GM12878 (cell line): ENCODE results near the gene HJV. TPM values are rescaled to one million over a fixed set of nuclear protein-coding genes. Genes with fewer than 3 reads are reported as not detected.

Experiments used
- BCL11A ChIP-seq: IDR thresholded peaks from 2 replicates; pipeline ENCODE4 v1.6.1; 2011; ENCODE audit warnings: low read depth, low read length
- BRCA1 ChIP-seq: IDR thresholded peaks from 2 replicates; pipeline ENCODE4 v1.6.1; 2011; ENCODE audit warnings: low read depth, low read length, improper control_type of control experiment
- CBX3 ChIP-seq: fragments of 200-600 bp; sonication (generic); IDR thresholded peaks from 2 replicates; pipeline ENCODE4 v1.6.1; 2016; ENCODE audit warnings: low read depth, borderline replicate concordance
- EED ChIP-seq: sonication (generic); IDR thresholded peaks from 2 replicates; pipeline ENCODE4 v1.6.1; 2016; ENCODE audit warnings: antibody characterized with exemption, low read depth
- GATAD2B ChIP-seq: fragments of 450-650 bp; conservative IDR thresholded peaks from 2 replicates; pipeline ENCODE4 v1.6.1; 2017; ENCODE audit warnings: low read depth, mild to moderate bottlenecking, moderate library complexity
- KAT2A ChIP-seq: conservative IDR thresholded peaks from 2 replicates; pipeline ENCODE4 v1.6.1; 2011; ENCODE audit warnings: low read depth, low read length; ENCODE audit not compliant: control insufficient read depth
- NFIC ChIP-seq: IDR thresholded peaks from 2 replicates; pipeline ENCODE4 v1.6.1; 2012; ENCODE audit warnings: low read depth, mild to moderate bottlenecking, inconsistent platforms, low read length, moderate library complexity
- NFXL1 ChIP-seq: fragments of 450-650 bp; IDR thresholded peaks from 2 replicates; pipeline ENCODE4 v1.6.1; 2017; ENCODE audit warnings: antibody characterized with exemption, mild to moderate bottlenecking, borderline replicate concordance
- NKRF ChIP-seq: fragments of 450-650 bp; conservative IDR thresholded peaks from 2 replicates; pipeline ENCODE4 v1.6.1; 2017; ENCODE audit warnings: mild to moderate bottlenecking, moderate library complexity
- NR2F1 ChIP-seq: fragments of 450-650 bp; conservative IDR thresholded peaks from 2 replicates; pipeline ENCODE4 v1.6.1; 2017; ENCODE audit warnings: mild to moderate bottlenecking
- PAX8 ChIP-seq: fragments of 450-650 bp; IDR thresholded peaks from 2 replicates; pipeline ENCODE4 v1.6.1; 2017; ENCODE audit warnings: mild to moderate bottlenecking, moderate library complexity
- PML ChIP-seq: IDR thresholded peaks from 2 replicates; pipeline ENCODE4 v1.6.1; 2012; ENCODE audit warnings: low read length, inconsistent platforms
- POLR2AphosphoS2 ChIP-seq: IDR thresholded peaks from 2 replicates; pipeline ENCODE4 v1.6.1; 2011; ENCODE audit warnings: low read depth, mild to moderate bottlenecking, low read length, improper control_type of control experiment, moderate library complexity
- RBBP5 ChIP-seq: fragments of 200-600 bp; sonication (generic); conservative IDR thresholded peaks from 2 replicates; pipeline ENCODE4 v1.6.1; 2016
- SMARCA5 ChIP-seq: fragments of 450-650 bp; IDR thresholded peaks from 2 replicates; pipeline ENCODE4 v1.6.1; 2017; ENCODE audit warnings: mild to moderate bottlenecking
- ZNF217 ChIP-seq: fragments of 450-650 bp; IDR thresholded peaks from 2 replicates; pipeline ENCODE4 v1.6.1; 2017; ENCODE audit warnings: antibody characterized with exemption, mild to moderate bottlenecking
- polyA plus RNA-seq, 11 experiments: library from polyadenylated mRNA; depleted of rRNA in 4 of 11; unstranded in 6 of 11; stranded (reverse) in 5 of 11; fragments of >200 nt; fragmentation: Nextera tagmentation in 4 of 11; fragmentation: Illumina TruSeq in 1 of 11; extraction: Ambion mirVana in 4 of 11; extraction: Trizol in 1 of 11; gene quantifications; 1 replicate in 1 of 11; 2 replicates in 10 of 11; pipeline versions ENCODE4 v1.2.1 to v1.2.3, GENCODE V29; 2011 to 2016; ENCODE audit warnings: inconsistent platforms in 2 of 11, missing spikeins in 2 of 11, low read depth in 1 of 11
- total RNA-seq, 4 experiments: library from RNA; depleted of rRNA in 3 of 4; stranded (reverse); fragments of >200 nt in 3 of 4; fragmentation: Illumina TruSeq in 1 of 4; extraction: Trizol in 1 of 4; gene quantifications; 2 replicates each; pipeline versions ENCODE4 v1.2.1 to v1.2.3, GENCODE V29; 2013 to 2021
- TF ChIP-seq, protein P1 (sequence below): fragments of 450-650 bp; IDR thresholded peaks from 2 replicates; pipeline ENCODE4 v1.6.1; 2018; ENCODE audit warnings: mild to moderate bottlenecking, low read depth, moderate library complexity; ENCODE audit not compliant: partially characterized antibody

HJV gene
- total and polyA plus RNA-seq, 10 of the 15 experiments (the other 5 are each of a cell fraction or from before 2014, with no cell fraction given): not detected

- TF ChIP-seq NKRF: no peak
- no peak for TF ChIP-seq RBBP5
- no peak for TF ChIP-seq BRCA1
- TF ChIP-seq NFIC: peak; percentile 48
- 0 out of 2 replicates have a peak, but pooled peaks have one; percentile 38 for TF ChIP-seq BCL11A
- TF ChIP-seq NFXL1: no peak
- TF ChIP-seq, protein P1, sequence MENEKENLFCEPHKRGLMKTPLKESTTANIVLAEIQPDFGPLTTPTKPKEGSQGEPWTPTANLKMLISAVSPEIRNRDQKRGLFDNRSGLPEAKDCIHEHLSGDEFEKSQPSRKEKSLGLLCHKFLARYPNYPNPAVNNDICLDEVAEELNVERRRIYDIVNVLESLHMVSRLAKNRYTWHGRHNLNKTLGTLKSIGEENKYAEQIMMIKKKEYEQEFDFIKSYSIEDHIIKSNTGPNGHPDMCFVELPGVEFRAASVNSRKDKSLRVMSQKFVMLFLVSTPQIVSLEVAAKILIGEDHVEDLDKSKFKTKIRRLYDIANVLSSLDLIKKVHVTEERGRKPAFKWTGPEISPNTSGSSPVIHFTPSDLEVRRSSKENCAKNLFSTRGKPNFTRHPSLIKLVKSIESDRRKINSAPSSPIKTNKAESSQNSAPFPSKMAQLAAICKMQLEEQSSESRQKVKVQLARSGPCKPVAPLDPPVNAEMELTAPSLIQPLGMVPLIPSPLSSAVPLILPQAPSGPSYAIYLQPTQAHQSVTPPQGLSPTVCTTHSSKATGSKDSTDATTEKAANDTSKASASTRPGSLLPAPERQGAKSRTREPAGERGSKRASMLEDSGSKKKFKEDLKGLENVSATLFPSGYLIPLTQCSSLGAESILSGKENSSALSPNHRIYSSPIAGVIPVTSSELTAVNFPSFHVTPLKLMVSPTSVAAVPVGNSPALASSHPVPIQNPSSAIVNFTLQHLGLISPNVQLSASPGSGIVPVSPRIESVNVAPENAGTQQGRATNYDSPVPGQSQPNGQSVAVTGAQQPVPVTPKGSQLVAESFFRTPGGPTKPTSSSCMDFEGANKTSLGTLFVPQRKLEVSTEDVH: no peak
- TF ChIP-seq KAT2A: no peak
- peak; percentile 84 for TF ChIP-seq POLR2AphosphoS2
- TF ChIP-seq GATAD2B: no peak
- no peak for TF ChIP-seq NR2F1
- no peak for TF ChIP-seq PAX8
- no peak for TF ChIP-seq SMARCA5
- peak; percentile 59 for TF ChIP-seq PML
- TF ChIP-seq EED: peak; percentile 26; the same call in 1 of the 2 replicates
- TF ChIP-seq CBX3: no peak
- no peak for TF ChIP-seq ZNF217
Measured at GRCh38 chr1:145991735-145992412, 29.7 kb downstream of the HJV start (continued).
